Measurements from ENCODE around the gene CDH23. TPM values are rescaled to one million over a fixed set of nuclear protein-coding genes. Genes with fewer than 3 reads are reported as not detected.

Gene CDH23
- total and polyA plus RNA-seq, 10 of the 15 experiments (the other 5 are each of a cell fraction or from before 2014, with no cell fraction given), result 0.09 to 0.40 (median 0.15) TPM; not detected in 1

DNA sequence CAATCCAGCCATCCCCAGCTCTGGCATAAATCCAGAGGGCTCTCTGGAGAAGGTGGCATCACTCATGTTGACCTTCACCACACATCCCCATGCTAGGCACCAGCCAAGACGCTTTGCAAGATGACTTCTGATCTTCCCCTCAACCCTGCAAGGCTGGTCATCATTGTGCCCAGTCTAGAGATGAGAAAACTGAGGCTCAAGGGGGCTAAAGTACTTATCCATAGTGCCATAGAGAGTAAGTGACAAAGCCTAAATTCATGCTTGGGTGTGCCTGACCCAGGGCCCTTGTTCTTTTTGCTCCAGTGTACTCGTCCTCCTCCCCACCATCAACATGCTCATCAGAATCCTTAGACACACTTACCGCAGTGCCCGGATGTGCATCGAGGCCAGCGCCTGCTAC is 324.6 kb downstream of the CDH23 start:
- CTCF ChIA-PET, result interaction anchor here (0.8 to 1.2 kb wide), 2 partner anchors 12 to 236 kb away, joined by 3 read pairs; no protein-coding TSS in a partner anchor
- TF ChIP-seq KLF5 (IDR thresholded peaks at IDR 0.05; ENCODE audit: partially characterized antibody) (no peak), HDGF (IDR thresholded peaks at IDR 0.05) (no peak)
- Histone ChIP-seq H3K4me3 (no peak overlapping the region), H2AFZ (ENCODE audit: control insufficient read depth, low read depth, low read length) (no peak overlapping the region), H3K9ac (ENCODE audit: control insufficient read depth, insufficient read depth, low read length) (no peak overlapping the region), H3K4me1 (ENCODE audit: control insufficient read depth, insufficient read depth, low read length) (peaks cover 10% of the 10 kb centered on the region), H3K79me2 (ENCODE audit: control insufficient read depth, insufficient read depth, low read length) (no peaks in the 10 kb centered on the region), H3K9me3 (replicated peaks; ENCODE audit: control insufficient read depth, insufficient read depth, low read length) (no peaks in the 10 kb centered on the region), H3K4me2 (ENCODE audit: control insufficient read depth, insufficient read depth) (no peak overlapping the region), H3K36me3 (ENCODE audit: control insufficient read depth in 2 of 2, insufficient read depth in 2 of 2, low read length in 1 of 2) (no peaks in the 10 kb centered on the region), H4K20me1 (ENCODE audit: control insufficient read depth, insufficient read depth) (no peaks in the 10 kb centered on the region), H3K27me3 (replicated peaks in 1 of 2; ENCODE audit: control insufficient read depth in 2 of 2, insufficient read depth in 2 of 2, low read length in 1 of 2) (no peaks in the 10 kb centered on the region), H3K27ac (ENCODE audit: control insufficient read depth, insufficient read depth) (no peak overlapping the region)
- WGBS (ENCODE audit: insufficient coverage, insufficient replicate concordance, low lambda C conversion rate, missing lambda C conversion rate), result 75% methylated on average over 5 of the region's 6 CpGs
- SMC1A ChIA-PET (ENCODE audit: uncharacterized antibody, unreplicated experiment), result interaction anchor here (1.1 kb wide), 1 partner anchor 46 kb away, joined by 3 read pairs; no protein-coding TSS in a partner anchor
- no TSS peak for BruUV-seq (replicated peaks)
- DNase-seq (ENCODE audit: low read depth, low spot score) (no peak), ATAC-seq (no peak), FAIRE-seq (no peak)
- POLR2A ChIA-PET, result no interaction called here
- RAD21 ChIA-PET (ENCODE audit: unreplicated experiment), result no interaction called here
- in situ Hi-C loops (cut with MboI) (no loop called here), intact Hi-C loops (cut with micrococcal nuclease; ENCODE audit: unreplicated experiment) (no loop called here)

- ChIA-PET SMC1A (ENCODE audit: uncharacterized antibody, unreplicated experiment) (no interaction called here), POLR2A (no interaction called here)
- FAIRE-seq, result no peak
- TF ChIP-seq EZH2 (IDR thresholded peaks at IDR 0.05; ENCODE audit: borderline replicate concordance, control insufficient read depth, low read depth, low read length), result no peak
- no peak for TF ChIP-seq CHD4 (IDR thresholded peaks at IDR 0.05)
- no peak for TF ChIP-seq MYC (IDR thresholded peaks at IDR 0.05; ENCODE audit: insufficient read depth, insufficient read length, insufficient replicate concordance, low read length, severe bottlenecking)
- TF ChIP-seq ZBTB11 (CRISPR knock-in tag; IDR thresholded peaks at IDR 0.05), result no peak
- TF ChIP-seq CHD2 (IDR thresholded peaks at IDR 0.05; ENCODE audit: borderline replicate concordance, low read depth, low read length), result no peak
- TF ChIP-seq ETV6 (conservative IDR thresholded peaks at IDR 0.05 in 1 of 2, IDR thresholded peaks at IDR 0.05 in 1 of 2; ENCODE audit: borderline replicate concordance in 1 of 2, low read depth in 1 of 2), result no peak
- no peak for TF ChIP-seq ZNF384 (IDR thresholded peaks at IDR 0.05; ENCODE audit: borderline replicate concordance, low read depth, low read length)
- no peak for TF ChIP-seq ESRRA (IDR thresholded peaks at IDR 0.05; ENCODE audit: low read length)
- TF ChIP-seq CREM (IDR thresholded peaks at IDR 0.05; ENCODE audit: low read depth), result no peak
- no peak for TF ChIP-seq NR2C2 (IDR thresholded peaks at IDR 0.05; ENCODE audit: borderline replicate concordance, control insufficient read depth, insufficient read length, low read depth)
- no peak for TF ChIP-seq RELB (IDR thresholded peaks at IDR 0.05; ENCODE audit: low read depth)
Observed at GRCh38 chr10:71722849-71723248, 326.1 kb downstream of the CDH23 start.

More at GRCh38 chr10:71722849-71723248, 326.1 kb downstream of the CDH23 start:
- Histone ChIP-seq H4K20me1 (ENCODE audit: control insufficient read depth, insufficient read depth) (no peaks in the 10 kb centered on the region), H3K9ac (ENCODE audit: control insufficient read depth, insufficient read depth, low read length) (no peak overlapping the region), H3K4me2 (ENCODE audit: control insufficient read depth, insufficient read depth) (no peak overlapping the region), H3K4me1 (ENCODE audit: control insufficient read depth, insufficient read depth, low read length) (peaks cover 26% of the 10 kb centered on the region), H3K4me3 (no peak overlapping the region), H2AFZ (ENCODE audit: control insufficient read depth, low read depth, low read length) (no peak overlapping the region), H3K9me3 (replicated peaks; ENCODE audit: control insufficient read depth, insufficient read depth, low read length) (no peaks in the 10 kb centered on the region), H3K27me3 (replicated peaks in 1 of 2; ENCODE audit: control insufficient read depth in 2 of 2, insufficient read depth in 2 of 2, low read length in 1 of 2) (no peaks in the 10 kb centered on the region), H3K27ac (ENCODE audit: control insufficient read depth, insufficient read depth) (no peak overlapping the region), H3K79me2 (ENCODE audit: control insufficient read depth, insufficient read depth, low read length) (no peaks in the 10 kb centered on the region), H3K36me3 (ENCODE audit: control insufficient read depth in 2 of 2, insufficient read depth in 2 of 2, low read length in 1 of 2) (no peaks in the 10 kb centered on the region)
- intact Hi-C loops (cut with micrococcal nuclease; ENCODE audit: unreplicated experiment) (no loop called here), in situ Hi-C loops (cut with MboI) (no loop called here)
- DNase-seq (ENCODE audit: low read depth, low spot score), result no peak
- RAD21 ChIA-PET (ENCODE audit: unreplicated experiment), result no interaction called here
- no TSS peak for BruUV-seq (replicated peaks)
- no peak for ATAC-seq
- 0% methylated on average over 1 of the region's 1 CpG for WGBS (ENCODE audit: insufficient coverage, insufficient replicate concordance, low lambda C conversion rate, missing lambda C conversion rate)
- CTCF ChIA-PET, result interaction anchor here (1.0 to 5.0 kb wide), 4 partner anchors 8 to 172 kb away, joined by 3 to 25 read pairs (median 4); no protein-coding TSS in a partner anchor

Data from GM12878 (cell line).